Stimulated activated CD4-positive, alpha-beta T cell treated with anti-CD3 and anti-CD28 coated beads, Interleukin-4, amount 100 ng/mL, for 1 hour (primary cell): ENCODE measurements around the gene TTC12.

ENCODE experiments used
- DNase-seq: peaks from one replicate; pipeline ENCODE4 v3.0.0-alpha.2; 2020

The TTC12 gene

DNA sequence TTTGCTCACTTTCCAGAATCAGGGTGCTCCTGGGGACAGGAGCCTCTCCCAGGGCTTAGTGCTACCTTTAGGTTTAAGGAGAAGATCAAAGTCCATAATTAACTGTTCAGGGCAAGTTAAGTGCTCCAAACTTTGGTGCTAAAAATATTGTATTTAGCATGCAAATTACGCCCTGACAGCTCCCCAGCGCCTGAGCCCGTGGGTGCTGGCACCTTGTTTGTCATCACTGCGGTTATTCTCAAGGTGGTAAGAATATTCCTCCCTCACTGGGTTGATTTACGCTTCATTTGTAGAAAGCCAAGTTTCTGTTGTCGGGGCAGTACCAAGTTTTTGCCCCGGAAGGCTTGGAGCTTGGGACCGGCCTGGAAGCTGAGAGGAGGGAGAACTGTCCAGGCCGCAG lies 94.5 kb downstream of the TTC12 start:
- DNase-seq, result no peak

DNA sequence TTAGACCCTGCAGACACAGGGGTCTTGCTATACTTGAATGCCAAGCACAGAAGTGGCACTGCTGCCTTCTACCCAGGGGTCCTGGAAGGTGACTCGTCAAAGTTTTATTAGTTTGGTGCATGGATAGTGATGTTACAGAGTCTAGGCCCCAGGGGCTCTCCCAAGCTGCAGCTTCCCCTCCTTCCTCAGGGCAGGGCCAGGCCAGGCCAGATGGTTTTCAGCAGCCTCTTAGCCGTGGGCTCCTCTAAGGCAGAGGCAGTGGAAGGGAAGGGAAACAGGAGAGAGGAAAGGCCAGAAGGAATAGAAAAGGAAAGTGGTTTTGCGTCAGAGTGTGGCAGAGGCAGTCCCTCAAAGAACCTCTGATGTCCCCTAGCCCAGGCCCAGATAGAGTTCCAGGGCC lies 95.1 kb downstream of the TTC12 start:
- DNase-seq, result no peak

- no peak for DNase-seq
Observed at GRCh38 chr11:113410414-113411135, 96.2 kb downstream of the TTC12 start.

- DNase-seq, result no peak
Observed at GRCh38 chr11:113411536-113411935, 97.2 kb downstream of the TTC12 start.

- DNase-seq, result no peak
Observed at GRCh38 chr11:113412675-113413074, 98.3 kb downstream of the TTC12 start.

DNA sequence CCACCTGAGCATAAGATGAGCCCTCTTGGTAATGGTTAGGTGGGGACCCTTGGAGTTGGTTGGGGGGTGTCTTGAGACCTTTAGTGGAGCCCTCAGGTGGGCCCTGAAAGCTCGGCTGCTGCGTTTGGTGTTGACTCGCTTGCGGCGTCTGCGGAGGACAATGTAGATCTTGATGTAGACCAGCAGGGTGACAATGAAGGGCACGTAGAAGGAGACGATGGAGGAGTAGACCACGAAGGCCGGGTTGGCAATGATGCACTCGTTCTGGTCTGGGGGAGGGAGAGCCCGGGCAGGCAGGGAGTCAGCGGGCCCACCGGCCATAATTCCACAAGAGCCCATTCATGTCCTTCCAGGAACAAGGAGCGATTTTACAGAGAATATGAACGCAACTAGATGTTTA lies 101.0 kb downstream of the TTC12 start:
- no peak for DNase-seq
